Activated naive CD4-positive, alpha-beta T cell treated with anti-CD3 and anti-CD28 coated beads for 36 hours (primary cell): ENCODE results near the gene TMC6. TPM values are rescaled to one million over a fixed set of nuclear protein-coding genes. Genes with fewer than 3 reads are reported as not detected.
A peak's percentile ranks its signal among the peaks of the same experiment; 100 is the strongest.
"Not testable (repeated sequence)": the region's sequence is repeated elsewhere in the genome, so short reads cannot be mapped to it uniquely, and the experiment has no call there.

Source experiments
- CTCF ChIA-PET: fragments of 350-600 bp; sonication (Branson Sonifier 250); formaldehyde crosslinking; loops from one replicate; lab custom pipeline; 2021; ENCODE audit warnings: antibody characterized with exemption; lab: Charles Lee
- DNase-seq: peaks from one replicate; pipeline ENCODE4 v3.0.0-alpha.2; 2020
- H3K27ac Mint-ChIP-seq: one replicate; pipeline ENCODE4 v1.8.0; 2021; ENCODE audit warnings: mild to moderate bottlenecking, mixed read lengths
- H3K27me3 Mint-ChIP-seq: one replicate; pipeline ENCODE4 v1.8.0; 2021; ENCODE audit warnings: low read depth, mixed read lengths
- H3K36me3 Mint-ChIP-seq: one replicate; pipeline ENCODE4 v1.8.0; 2021; ENCODE audit warnings: low read depth, mixed read lengths
- H3K4me1 Mint-ChIP-seq: one replicate; pipeline ENCODE4 v1.8.0; 2021; ENCODE audit warnings: low read depth, mixed read lengths
- H3K4me3 Mint-ChIP-seq: one replicate; pipeline ENCODE4 v1.8.0; 2021; ENCODE audit warnings: mild to moderate bottlenecking, moderate library complexity, mixed read lengths
- H3K9me3 Mint-ChIP-seq: one replicate; pipeline ENCODE4 v1.8.0; 2021; ENCODE audit warnings: mixed read lengths
- intact Hi-C: fragments of 100-400 bp; cut with micrococcal nuclease; formaldehyde crosslinking; loops from one replicate; pipeline ENCODE4 v1.15.1; 2023
- total RNA-seq, 2 experiments: library from RNA; stranded (reverse); gene quantifications; one replicate each; pipeline ENCODE4 v1.2.3, GENCODE V29; 2021

The TMC6 gene
- total RNA-seq, 2 experiments from 2014 or later, result 79.0 to 85.6 TPM

DNA sequence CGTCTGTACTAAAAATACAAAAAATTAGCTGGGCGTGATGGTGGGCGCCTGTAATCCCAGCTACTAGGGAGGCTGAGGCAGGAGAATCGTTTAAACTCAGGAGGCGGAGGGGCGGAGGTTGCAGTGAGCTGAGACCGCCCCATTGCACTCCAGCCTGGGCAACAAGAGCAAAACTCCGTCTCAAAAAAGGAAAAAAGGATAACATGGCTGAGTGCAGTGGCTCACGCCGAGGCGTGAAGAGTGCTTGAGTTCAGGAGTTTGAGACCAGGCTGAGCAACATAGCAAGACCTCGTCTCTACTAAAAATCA lies 11.3 kb upstream of the TMC6 start:
- H3K4me1 Mint-ChIP-seq, result peaks cover 65% of the 10 kb centered on the region
- H3K36me3 Mint-ChIP-seq, result peaks cover 26% of the 10 kb centered on the region
- not testable (repeated sequence) for H3K27me3 Mint-ChIP-seq, H3K9me3 Mint-ChIP-seq, DNase-seq, H3K4me3 Mint-ChIP-seq
- H3K27ac Mint-ChIP-seq, result peak overlapping the region; percentile 28
- CTCF ChIA-PET, result interaction anchor here (0.8 to 7.9 kb wide), 6 partner anchors 12 to 112 kb away, joined by 3 to 100 read pairs (median 4); partner anchors contain the start of genes AFMID and TK1
- intact Hi-C loops, result loop anchor here (1.0 to 10.0 kb wide), 4 partner anchors 29 to 635 kb away; partner anchors contain the start of genes AFMID, SYNGR2 and TK1

DNA sequence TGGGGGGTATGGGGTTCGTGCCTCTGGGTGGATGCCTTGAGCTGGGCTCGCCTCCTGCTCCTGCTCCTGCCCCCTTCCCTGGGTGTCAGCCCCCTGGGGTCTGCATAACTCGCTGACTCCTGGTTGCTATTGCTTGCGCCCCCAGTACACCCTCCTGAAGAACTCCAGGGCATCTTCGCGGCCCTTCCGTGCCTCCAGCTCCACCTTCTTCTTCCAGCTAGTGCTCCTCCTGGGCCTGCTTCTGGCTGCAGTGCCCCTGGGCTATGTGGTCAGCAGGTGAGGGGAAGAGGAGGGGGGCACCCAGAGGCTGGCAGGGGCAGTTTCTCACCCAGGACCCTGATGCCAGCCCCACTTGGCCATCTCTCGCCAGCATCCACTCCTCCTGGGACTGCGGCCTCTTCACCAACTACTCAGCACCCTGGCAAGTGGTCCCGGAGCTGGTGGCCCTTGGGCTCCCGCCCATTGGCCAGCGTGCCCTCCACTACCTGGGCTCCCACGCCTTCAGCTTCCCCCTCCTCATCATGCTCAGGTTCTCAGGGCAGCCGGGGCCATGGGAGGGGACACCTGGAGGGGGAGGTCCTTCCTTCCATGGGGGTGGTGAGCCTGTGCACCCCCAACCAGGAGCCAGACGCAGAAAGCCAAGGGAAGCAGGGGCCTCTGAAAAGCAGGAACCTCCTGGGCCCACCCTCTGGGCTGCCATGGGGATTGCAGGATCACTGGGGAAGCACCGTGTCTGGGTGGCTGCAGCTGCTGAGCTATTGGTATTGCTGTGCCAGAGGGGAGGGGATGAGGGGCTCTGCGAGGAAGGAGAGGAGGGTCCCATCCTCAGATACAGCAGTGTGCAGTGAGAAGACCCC lies 9.9 kb upstream of the TMC6 start:
- no peaks in the 10 kb centered on the region for H3K9me3 Mint-ChIP-seq
- no peak overlapping the region for H3K27ac Mint-ChIP-seq
- H3K4me1 Mint-ChIP-seq, result peaks cover 70% of the 10 kb centered on the region
- H3K36me3 Mint-ChIP-seq, result peaks cover 38% of the 10 kb centered on the region
- H3K27me3 Mint-ChIP-seq, result no peaks in the 10 kb centered on the region
- no peak overlapping the region for H3K4me3 Mint-ChIP-seq
- intact Hi-C loops, result loop anchor here (10.0 kb wide), 1 partner anchor 636 kb away; no protein-coding TSS in a partner anchor
- CTCF ChIA-PET, result interaction anchor here (0.6 to 7.9 kb wide), 15 partner anchors 10 to 112 kb away, joined by 3 to 100 read pairs (median 3); partner anchors contain the start of genes AFMID and TK1
- no peak for DNase-seq

DNA sequence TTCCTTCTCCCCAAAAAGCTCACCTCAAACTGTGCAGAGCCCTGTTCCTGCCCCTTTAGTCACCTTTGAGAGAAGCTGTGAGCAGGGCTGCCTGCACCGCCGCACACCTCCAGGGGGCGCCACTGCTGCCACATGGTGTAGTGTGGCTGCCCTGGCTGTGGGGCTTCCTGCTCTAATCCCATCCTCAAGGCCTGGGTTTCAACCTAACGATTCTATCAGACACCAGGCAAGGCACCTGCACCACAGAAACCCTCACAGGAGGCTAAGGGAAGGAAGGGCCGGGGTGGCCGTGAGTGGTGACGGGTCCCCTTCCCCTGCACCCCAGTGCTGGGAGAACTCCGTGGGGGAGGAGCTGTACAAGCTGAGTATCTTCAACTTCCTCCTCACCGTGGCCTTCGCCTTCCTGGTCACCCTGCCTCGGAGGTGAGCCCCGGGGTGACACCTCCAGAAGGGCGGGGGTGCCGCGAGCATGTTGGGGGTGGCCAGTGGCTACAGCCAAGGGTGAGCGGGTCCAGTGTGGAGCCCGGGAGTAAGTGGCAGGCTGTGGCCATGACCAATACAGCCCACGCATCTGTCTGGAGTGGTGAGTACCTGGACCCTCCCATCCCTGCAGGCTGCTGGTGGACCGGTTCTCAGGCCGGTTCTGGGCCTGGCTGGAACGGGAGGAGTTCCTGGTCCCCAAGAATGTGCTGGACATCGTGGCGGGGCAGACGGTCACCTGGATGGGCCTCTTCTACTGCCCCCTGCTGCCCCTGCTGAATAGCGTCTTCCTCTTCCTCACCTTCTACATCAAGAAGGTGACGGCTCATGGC lies 9.0 kb upstream of the TMC6 start:
- DNase-seq, result peak; percentile 73
- intact Hi-C loops, result loop anchor here (10.0 kb wide), 1 partner anchor 637 kb away; no protein-coding TSS in a partner anchor
- Mint-ChIP-seq H3K9me3 (no peaks in the 10 kb centered on the region), H3K36me3 (peaks cover 47% of the 10 kb centered on the region), H3K27me3 (no peaks in the 10 kb centered on the region), H3K4me3 (no peak overlapping the region), H3K27ac (no peak overlapping the region), H3K4me1 (peaks cover 72% of the 10 kb centered on the region)
- CTCF ChIA-PET, result interaction anchor here (0.6 to 7.9 kb wide), 13 partner anchors 10 to 113 kb away, joined by 3 to 100 read pairs (median 4); no protein-coding TSS in a partner anchor

DNA sequence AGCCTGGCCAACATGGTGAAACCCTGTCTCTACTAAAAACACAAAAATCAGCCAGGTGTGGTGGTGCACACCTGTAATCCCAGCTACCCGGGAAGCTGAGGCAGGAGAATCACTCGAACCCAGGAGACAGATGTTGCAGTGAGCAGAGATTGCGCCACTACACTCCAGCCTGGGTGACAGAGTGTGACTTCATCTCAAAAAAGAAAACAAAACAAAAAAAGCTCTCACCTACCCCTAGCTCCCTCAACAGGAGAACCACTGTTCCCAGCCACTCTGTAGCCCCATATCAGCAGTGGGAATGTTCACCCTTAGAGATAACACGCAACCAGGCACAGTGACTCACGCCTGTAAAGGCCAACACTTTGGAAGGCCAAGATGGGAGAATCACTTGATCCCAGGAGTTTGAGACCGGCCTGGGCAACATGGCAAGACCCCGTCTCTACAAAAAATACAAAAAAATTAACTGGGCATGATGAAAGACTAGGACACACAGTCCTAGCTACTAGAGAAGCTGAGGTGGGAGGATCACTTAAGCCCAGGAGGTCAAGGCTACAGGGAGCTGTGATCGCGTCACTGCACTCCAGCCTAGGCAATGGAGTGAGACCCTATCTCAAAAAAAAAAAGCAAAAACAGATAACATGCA lies 7.4 kb upstream of the TMC6 start:
- no peak for DNase-seq
- CTCF ChIA-PET, result interaction anchor here (0.7 to 7.9 kb wide), 10 partner anchors 8 to 51 kb away, joined by 3 to 100 read pairs (median 7); no protein-coding TSS in a partner anchor
- H3K4me3 Mint-ChIP-seq, result no peak overlapping the region
- H3K4me1 Mint-ChIP-seq, result peaks cover 61% of the 10 kb centered on the region
- H3K36me3 Mint-ChIP-seq, result peaks cover 48% of the 10 kb centered on the region
- intact Hi-C loops, result loop anchor here (2.0 to 10.0 kb wide), 2 partner anchors 41 to 639 kb away; no protein-coding TSS in a partner anchor
- no peaks in the 10 kb centered on the region for H3K27me3 Mint-ChIP-seq
- H3K27ac Mint-ChIP-seq, result no peak overlapping the region
- H3K9me3 Mint-ChIP-seq, result no peaks in the 10 kb centered on the region

DNA sequence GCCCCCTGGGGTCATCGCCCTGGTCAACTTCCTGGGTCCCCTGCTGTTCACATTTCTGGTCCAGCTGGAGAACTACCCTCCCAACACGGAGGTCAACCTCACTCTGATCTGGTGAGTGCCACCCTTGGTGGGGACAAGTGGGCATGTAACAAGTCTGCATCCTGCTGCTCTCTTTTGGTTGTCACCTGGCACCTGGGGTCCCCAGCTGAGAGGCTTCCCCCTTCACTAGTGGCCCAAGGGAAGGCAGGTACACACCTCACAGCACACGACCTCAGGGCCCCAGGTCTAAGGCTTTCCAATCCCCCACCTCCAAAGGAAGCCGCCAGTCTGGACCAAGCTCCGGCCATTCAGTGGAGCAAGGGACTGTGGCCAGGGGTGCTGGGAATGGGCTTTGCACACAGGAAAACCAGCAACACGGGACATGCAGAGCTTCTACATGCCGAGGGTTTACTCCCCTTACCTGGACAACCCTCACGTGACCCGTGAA lies 6.4 kb upstream of the TMC6 start:
- CTCF ChIA-PET, result interaction anchor here (0.8 to 7.9 kb wide), 10 partner anchors 9 to 50 kb away, joined by 3 to 100 read pairs (median 5); no protein-coding TSS in a partner anchor
- H3K27ac Mint-ChIP-seq, result no peak overlapping the region
- DNase-seq, result peak; percentile 5
- no peaks in the 10 kb centered on the region for H3K27me3 Mint-ChIP-seq
- H3K4me3 Mint-ChIP-seq, result no peak overlapping the region
- H3K4me1 Mint-ChIP-seq, result peaks cover 60% of the 10 kb centered on the region
- intact Hi-C loops, result loop anchor here (1.0 to 10.0 kb wide), 7 partner anchors 18 to 640 kb away; no protein-coding TSS in a partner anchor
- H3K36me3 Mint-ChIP-seq, result peaks cover 50% of the 10 kb centered on the region
- no peaks in the 10 kb centered on the region for H3K9me3 Mint-ChIP-seq

DNA sequence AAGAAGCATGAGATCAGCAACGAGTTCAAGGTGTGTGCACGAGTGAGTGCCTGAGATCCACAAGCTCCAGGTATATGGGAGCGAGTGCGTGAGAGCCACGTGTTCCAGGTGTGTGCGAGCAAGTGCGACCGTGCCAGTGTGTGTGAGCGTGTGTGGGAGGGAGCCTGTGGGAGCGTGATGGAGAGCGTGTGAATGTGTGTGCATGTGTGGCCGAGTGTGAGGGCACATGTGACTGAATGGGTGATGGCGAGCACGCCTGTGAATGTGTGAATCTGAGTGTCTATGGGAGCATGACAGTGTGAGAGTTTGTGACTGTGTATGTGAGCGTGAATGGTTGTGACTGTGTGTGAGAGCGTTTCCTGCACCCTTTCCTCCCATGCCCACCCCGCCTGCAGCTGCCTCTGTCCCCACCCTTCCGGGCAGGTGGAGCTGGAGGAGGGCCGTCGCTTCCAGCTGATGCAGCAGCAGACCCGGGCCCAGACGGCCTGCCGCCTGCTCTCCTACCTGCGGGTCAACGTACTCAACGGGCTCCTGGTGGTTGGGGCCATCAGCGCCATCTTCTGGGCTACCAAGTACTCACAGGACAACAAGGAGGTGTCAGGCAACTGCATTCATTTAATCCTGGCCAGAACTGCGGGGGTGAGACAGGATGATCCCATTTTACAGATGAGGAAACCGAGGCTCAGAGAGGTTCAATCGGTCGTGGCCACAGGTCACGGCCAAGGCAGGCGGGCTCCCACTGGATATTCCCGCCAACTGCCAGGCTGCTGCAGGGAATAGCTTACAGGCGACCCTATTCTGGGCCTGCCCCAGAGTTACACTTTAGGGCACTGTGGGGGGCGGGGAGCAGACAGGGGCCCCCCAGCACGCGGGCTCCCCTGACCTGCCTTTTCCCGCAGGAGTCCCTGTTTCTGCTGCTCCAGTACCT lies 5.7 kb upstream of the TMC6 start:
- no peaks in the 10 kb centered on the region for H3K27me3 Mint-ChIP-seq
- peaks cover 49% of the 10 kb centered on the region for H3K36me3 Mint-ChIP-seq
- peak overlapping the region; percentile 60 for H3K4me3 Mint-ChIP-seq
- peak; percentile 90 for DNase-seq
- peak overlapping the region; percentile 7 for H3K27ac Mint-ChIP-seq
- CTCF ChIA-PET, result interaction anchor here (0.6 to 7.9 kb wide), 10 partner anchors 10 to 120 kb away, joined by 3 to 100 read pairs (median 4); no protein-coding TSS in a partner anchor
- H3K4me1 Mint-ChIP-seq, result peaks cover 62% of the 10 kb centered on the region
- no peaks in the 10 kb centered on the region for H3K9me3 Mint-ChIP-seq
- intact Hi-C loops, result loop anchor here (1.0 to 10.0 kb wide), 7 partner anchors 17 to 641 kb away; no protein-coding TSS in a partner anchor

DNA sequence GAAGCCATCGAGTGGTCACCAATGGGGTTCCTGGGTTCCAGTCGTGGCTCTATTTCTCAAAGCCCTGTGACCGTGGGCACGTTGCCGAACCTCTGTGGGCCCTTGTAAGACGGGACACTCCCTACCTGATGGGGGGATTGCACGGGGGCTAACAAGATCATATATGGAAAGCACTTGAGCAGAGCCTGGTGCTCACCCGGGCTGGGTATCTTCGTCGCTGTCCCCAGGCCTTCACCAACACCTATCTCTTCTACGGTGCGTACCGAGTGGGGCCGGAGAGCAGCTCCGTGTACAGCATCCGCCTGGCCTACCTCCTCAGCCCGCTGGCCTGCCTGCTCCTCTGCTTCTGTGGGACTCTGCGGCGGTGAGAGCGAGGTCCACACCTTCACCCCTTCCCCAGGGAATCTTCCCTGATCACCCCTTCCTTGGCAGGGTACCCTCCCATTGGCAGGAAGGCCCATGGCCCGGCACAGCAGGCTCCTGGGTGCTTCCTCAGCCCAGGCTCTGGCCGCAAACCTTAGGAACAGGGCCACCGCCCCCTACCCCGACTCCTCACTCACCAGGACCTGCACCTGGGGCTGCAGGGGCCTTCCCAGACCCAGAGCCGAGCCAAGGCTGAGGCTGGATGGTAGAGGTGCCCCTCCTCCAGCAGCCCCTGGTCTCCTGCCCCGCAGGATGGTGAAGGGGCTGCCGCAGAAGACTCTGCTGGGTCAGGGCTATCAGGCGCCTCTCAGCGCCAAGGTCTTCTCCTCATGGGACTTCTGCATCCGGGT lies 4.8 kb upstream of the TMC6 start:
- Mint-ChIP-seq H3K4me3 (peak overlapping the region; percentile 60), H3K4me1 (peaks cover 62% of the 10 kb centered on the region), H3K9me3 (no peaks in the 10 kb centered on the region), H3K36me3 (peaks cover 47% of the 10 kb centered on the region), H3K27me3 (no peaks in the 10 kb centered on the region), H3K27ac (no peak overlapping the region)
- peak; percentile 29 for DNase-seq
- CTCF ChIA-PET, result interaction anchor here (0.6 to 7.9 kb wide), 8 partner anchors 9 to 121 kb away, joined by 3 to 100 read pairs (median 4); no protein-coding TSS in a partner anchor
- intact Hi-C loops, result loop anchor here (5.0 to 10.0 kb wide), 2 partner anchors 291 to 641 kb away; no protein-coding TSS in a partner anchor

DNA sequence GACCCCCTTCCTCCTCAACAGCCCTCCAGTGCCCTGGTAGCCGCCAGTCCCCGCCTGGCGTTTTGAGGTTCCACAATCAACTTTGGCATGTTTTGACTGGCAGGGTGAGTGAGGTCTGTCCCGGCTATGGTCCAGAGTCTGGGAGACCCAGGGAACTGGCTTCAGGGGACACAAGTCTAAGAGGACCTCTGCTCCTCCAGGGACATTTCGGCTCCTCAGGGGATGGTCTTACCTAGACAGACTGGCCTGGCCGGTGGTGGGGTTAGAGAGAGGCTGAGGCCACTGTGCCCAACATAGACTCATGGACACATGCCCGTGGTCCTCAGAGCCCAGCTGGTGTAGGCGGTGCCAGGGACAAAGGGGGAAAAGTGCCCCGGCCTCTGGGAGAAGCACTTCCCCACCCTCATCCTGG lies 4.2 kb upstream of the TMC6 start:
- H3K27ac Mint-ChIP-seq, result peak overlapping the region; percentile 35
- intact Hi-C loops, result loop anchor here (5.0 to 10.0 kb wide), 2 partner anchors 290 to 642 kb away; no protein-coding TSS in a partner anchor
- CTCF ChIA-PET, result interaction anchor here (5.8 to 7.9 kb wide), 2 partner anchors 9 to 21 kb away, joined by 45 to 100 read pairs; no protein-coding TSS in a partner anchor
- no peak for DNase-seq
- peaks cover 56% of the 10 kb centered on the region for H3K4me1 Mint-ChIP-seq
- no peaks in the 10 kb centered on the region for H3K27me3 Mint-ChIP-seq
- peak overlapping the region; percentile 60 for H3K4me3 Mint-ChIP-seq
- no peaks in the 10 kb centered on the region for H3K9me3 Mint-ChIP-seq
- peaks cover 47% of the 10 kb centered on the region for H3K36me3 Mint-ChIP-seq

DNA sequence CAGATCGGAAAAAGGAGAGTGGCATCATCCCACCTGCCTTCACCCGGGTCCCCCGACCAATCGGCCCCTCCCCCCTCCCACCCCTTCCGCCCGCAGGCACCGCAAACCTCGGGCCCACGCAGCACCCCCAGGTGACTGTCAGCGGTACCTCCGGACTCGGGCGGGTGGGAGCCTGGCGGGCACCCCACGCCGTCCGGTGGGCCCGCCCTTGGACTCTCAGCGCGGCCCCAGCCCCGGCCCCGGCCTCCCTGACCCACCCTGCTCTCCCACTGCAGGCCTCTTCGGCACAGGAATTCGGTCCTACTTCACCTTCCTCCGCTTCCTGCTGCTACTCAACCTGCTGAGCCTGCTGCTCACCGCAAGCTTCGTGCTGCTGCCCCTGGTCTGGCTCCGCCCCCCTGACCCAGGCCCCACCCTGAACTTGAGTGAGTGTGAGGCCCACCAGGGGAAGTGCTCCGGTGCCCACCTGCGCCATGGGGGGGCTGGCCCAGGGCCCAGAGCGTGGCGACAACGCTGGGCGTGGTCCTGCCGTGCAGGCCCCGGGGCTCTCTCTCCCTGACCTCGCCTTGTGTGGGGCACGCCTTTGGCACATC lies 3.6 kb upstream of the TMC6 start:
- Mint-ChIP-seq H3K4me3 (peak overlapping the region; percentile 60), H3K9me3 (no peaks in the 10 kb centered on the region), H3K36me3 (peaks cover 44% of the 10 kb centered on the region), H3K4me1 (peaks cover 51% of the 10 kb centered on the region), H3K27me3 (no peaks in the 10 kb centered on the region), H3K27ac (peak overlapping the region; percentile 79)
- intact Hi-C loops, result loop anchor here (5.0 to 10.0 kb wide), 2 partner anchors 290 to 643 kb away; no protein-coding TSS in a partner anchor
- CTCF ChIA-PET, result no interaction called here
- peak; percentile 65 for DNase-seq
